ENCODE results near the gene PPP1R8.
A peak's percentile ranks its signal among the peaks of the same experiment; 100 is the strongest.
"Not testable (repeated sequence)": the region's sequence is repeated elsewhere in the genome, so short reads cannot be mapped to it uniquely, and the experiment has no call there.

The PPP1R8 gene

GRCh38 chr1:27830621-27831440 is at the start of gene PPP1R8:
PPP1R8 (plus strand) TSS chr1:27830782; CDS start chr1:27830836, 54 bp downstream.
- DNase-seq = peak; percentile 95 to 97

GRCh38 chr1:27782950-27783349 is 47.6 kb upstream of the PPP1R8 start:
- no peak for DNase-seq

- no peak for DNase-seq
Observed at GRCh38 chr1:27784700-27785099, 45.9 kb upstream of the PPP1R8 start.

- DNase-seq = no peak
Observed at GRCh38 chr1:27785781-27786455, 44.7 kb upstream of the PPP1R8 start.

- peak; percentile 2 to 3 for DNase-seq
Observed at GRCh38 chr1:27787895-27788294, 42.7 kb upstream of the PPP1R8 start.

GRCh38 chr1:27789540-27790041 is 41.0 kb upstream of the PPP1R8 start:
- DNase-seq = peak; percentile 74 to 84

GRCh38 chr1:27790270-27790669 is 40.3 kb upstream of the PPP1R8 start:
- DNase-seq = not testable (repeated sequence)

GRCh38 chr1:27795601-27796000 is 35.0 kb upstream of the PPP1R8 start:
- DNase-seq = no peak

- DNase-seq = no peak
Observed at GRCh38 chr1:27804791-27805190, 25.8 kb upstream of the PPP1R8 start.

GRCh38 chr1:27806758-27807157 is 23.8 kb upstream of the PPP1R8 start:
- no peak for DNase-seq

- DNase-seq = no peak
Observed at GRCh38 chr1:27807385-27807784, 23.2 kb upstream of the PPP1R8 start.

- not testable (repeated sequence) for DNase-seq
Observed at GRCh38 chr1:27808131-27808530, 22.5 kb upstream of the PPP1R8 start.

- no peak for DNase-seq
Observed at GRCh38 chr1:27809883-27810282, 20.7 kb upstream of the PPP1R8 start.

GRCh38 chr1:27811741-27812500 is 18.7 kb upstream of the PPP1R8 start:
- no peak for DNase-seq

GRCh38 chr1:27816921-27817630 is 13.5 kb upstream of the PPP1R8 start:
- DNase-seq = no peak

GRCh38 chr1:27821761-27822315 is 8.7 kb upstream of the PPP1R8 start:
- no peak for DNase-seq

GRCh38 chr1:27823784-27824183 is 6.8 kb upstream of the PPP1R8 start:
- DNase-seq = no peak

GRCh38 chr1:27824411-27824810 is 6.2 kb upstream of the PPP1R8 start:
- DNase-seq = no peak

- not testable (repeated sequence) for DNase-seq
Observed at GRCh38 chr1:27829339-27829960, 1.1 kb upstream of the PPP1R8 start.

GRCh38 chr1:27831568-27832410 is 1.2 kb downstream of the PPP1R8 start:
- DNase-seq = peak in 1 of 2 experiments; percentile 4

GRCh38 chr1:27832762-27833161 is 2.2 kb downstream of the PPP1R8 start:
- no peak for DNase-seq

Measured in Kasumi-1 (cell line).